Mammary epithelial cell (primary cell): ENCODE measurements around the gene PPP1R15B.

Experiments
- EZH2 ChIP-seq: IDR thresholded peaks from 2 replicates; pipeline ENCODE4 v1.6.1; 2012; ENCODE audit warnings: low read length, inconsistent platforms, borderline replicate concordance
- TF ChIP-seq, protein P1 (sequence below), 2 donors: IDR thresholded peaks in 1 of 2; conservative IDR thresholded peaks in 1 of 2; 2 replicates each; pipeline ENCODE4 v1.5.1; 2011 to 2012; ENCODE audit warnings: inconsistent platforms in 2 of 2, low read length in 2 of 2, mild to moderate bottlenecking in 2 of 2, control low read depth in 1 of 2, low read depth in 1 of 2; ENCODE audit not compliant: insufficient read depth in 1 of 2; ENCODE audit errors: extremely low read depth in 1 of 2

DNA sequence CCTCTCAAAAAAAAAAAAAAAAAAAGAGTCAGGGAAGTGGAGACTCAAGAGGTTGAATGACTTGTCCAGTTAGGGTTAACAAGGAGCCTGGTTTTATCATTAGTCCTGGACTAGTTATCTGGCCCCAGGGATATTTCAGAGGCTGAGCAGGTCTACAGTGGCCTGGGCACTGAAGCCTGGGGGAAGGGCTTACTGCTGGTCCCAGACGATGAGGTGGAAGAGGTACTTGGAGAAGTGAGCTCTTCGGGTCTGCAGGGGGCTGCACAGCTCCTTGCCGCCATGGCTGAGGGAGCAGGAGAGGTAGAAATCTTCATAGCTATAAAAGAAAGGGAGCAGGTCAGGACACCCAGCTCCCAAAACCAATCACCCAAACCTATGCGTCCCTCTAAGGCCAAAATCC is 42.9 kb upstream of the PPP1R15B start:
- TF ChIP-seq, protein P1, sequence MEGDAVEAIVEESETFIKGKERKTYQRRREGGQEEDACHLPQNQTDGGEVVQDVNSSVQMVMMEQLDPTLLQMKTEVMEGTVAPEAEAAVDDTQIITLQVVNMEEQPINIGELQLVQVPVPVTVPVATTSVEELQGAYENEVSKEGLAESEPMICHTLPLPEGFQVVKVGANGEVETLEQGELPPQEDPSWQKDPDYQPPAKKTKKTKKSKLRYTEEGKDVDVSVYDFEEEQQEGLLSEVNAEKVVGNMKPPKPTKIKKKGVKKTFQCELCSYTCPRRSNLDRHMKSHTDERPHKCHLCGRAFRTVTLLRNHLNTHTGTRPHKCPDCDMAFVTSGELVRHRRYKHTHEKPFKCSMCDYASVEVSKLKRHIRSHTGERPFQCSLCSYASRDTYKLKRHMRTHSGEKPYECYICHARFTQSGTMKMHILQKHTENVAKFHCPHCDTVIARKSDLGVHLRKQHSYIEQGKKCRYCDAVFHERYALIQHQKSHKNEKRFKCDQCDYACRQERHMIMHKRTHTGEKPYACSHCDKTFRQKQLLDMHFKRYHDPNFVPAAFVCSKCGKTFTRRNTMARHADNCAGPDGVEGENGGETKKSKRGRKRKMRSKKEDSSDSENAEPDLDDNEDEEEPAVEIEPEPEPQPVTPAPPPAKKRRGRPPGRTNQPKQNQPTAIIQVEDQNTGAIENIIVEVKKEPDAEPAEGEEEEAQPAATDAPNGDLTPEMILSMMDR (conservative IDR thresholded peaks at IDR 0.05 in 1 of 2, IDR thresholded peaks at IDR 0.05 in 1 of 2; ENCODE audit: extremely low read depth in 1 of 2, insufficient read depth in 1 of 2, low read depth in 1 of 2, low read length in 2 of 2) = no peak
- no peak for TF ChIP-seq EZH2
